ENCODE measurements around the gene SLC12A9. TPM values are rescaled to one million over a fixed set of nuclear protein-coding genes. Genes with fewer than 3 reads are reported as not detected.

The SLC12A9 gene
- total and polyA plus RNA-seq, 2 of the 4 experiments (the other 2 are of a cell fraction), result 4.5 to 16.2 TPM

GRCh38 chr7:100886142-100886935 is 33.8 kb downstream of the SLC12A9 start (continued):
- no peak for TF ChIP-seq MAFK (IDR thresholded peaks at IDR 0.05; ENCODE audit: low read depth, low read length)

GRCh38 chr7:100886936-100887515 is 34.5 kb downstream of the SLC12A9 start:
- H2BK15ac ChIP-seq (ENCODE audit: low read depth, low read length), result no peak overlapping the region
- no peak overlapping the region for H4K91ac ChIP-seq (ENCODE audit: insufficient read depth, low read depth, low read length)
- dilution Hi-C loops (cut with HindIII; ENCODE audit: low sequenced_read_pairs, unreplicated experiment), result no loop called here
- no peak overlapping the region for H4K8ac ChIP-seq (ENCODE audit: low read depth in 2 of 2, low read length in 2 of 2)
- H3K9me3 ChIP-seq (ENCODE audit: control insufficient read depth, insufficient read depth, low read length), result no peaks in the 10 kb centered on the region
- H2AFZ ChIP-seq (replicated peaks; ENCODE audit: low read length, poor library complexity), result no peak overlapping the region
- no peak overlapping the region for H2BK120ac ChIP-seq (ENCODE audit: low read depth, low read length)
- WGBS, 2 experiments (ENCODE audit: extremely low coverage in 2 of 2, insufficient read length in 1 of 2), result 80% methylated on average over 13 of the region's 25 CpGs; no CpG with 5 or more reads in 1 of the 2 experiments
- H3K56ac ChIP-seq (ENCODE audit: extremely low read depth, insufficient read depth, low read length), result no peak overlapping the region
- peaks cover 63% of the 10 kb centered on the region for H3K36me3 ChIP-seq (ENCODE audit: control insufficient read depth, insufficient read depth, low read length)
- BruUV-seq (replicated peaks), result no TSS peak
- DNase-seq (no peak), ATAC-seq (ENCODE audit: low read depth) (no peak)
- no peak overlapping the region for H3K9ac ChIP-seq (ENCODE audit: low read depth, low read length)
- ChIA-PET POLR2A (ENCODE audit: unreplicated experiment) (interaction anchor here (0.9 to 1.4 kb wide), 2 partner anchors 11 to 12 kb away, joined by 3 to 4 read pairs; partner anchors contain the start of gene SRRT), CTCF (no interaction called here)
- intact Hi-C loops (cut with micrococcal nuclease), result no loop called here
- no peak overlapping the region for H3K4me2 ChIP-seq (ENCODE audit: low read depth, low read length)
- H2AK5ac ChIP-seq (ENCODE audit: low read depth, low read length), result no peak overlapping the region
- H3K9me1 ChIP-seq (ENCODE audit: insufficient read depth, low read length), result peaks cover 3% of the 10 kb centered on the region; the same call in 1 of the 2 replicates
- no peaks in the 10 kb centered on the region for H3K27me3 ChIP-seq (ENCODE audit: control insufficient read depth, insufficient read depth, low read length)
- no peak overlapping the region for H2BK20ac ChIP-seq (ENCODE audit: low read depth, low read length)
- no peak overlapping the region for H3K14ac ChIP-seq (replicated peaks; ENCODE audit: low read depth, low read length)
- H3K4me3 ChIP-seq (ENCODE audit: insufficient read depth, low read depth, low read length), result no peak overlapping the region
- H3K4ac ChIP-seq (ENCODE audit: low read depth, low read length), result no peak overlapping the region
- H3K18ac ChIP-seq (ENCODE audit: low read depth, low read length), result no peak overlapping the region
- TF ChIP-seq RFX5 (IDR thresholded peaks at IDR 0.05; ENCODE audit: low read depth, low read length) (no peak), BHLHE40 (IDR thresholded peaks at IDR 0.05; ENCODE audit: low read depth, low read length) (no peak), MXI1 (IDR thresholded peaks at IDR 0.05; ENCODE audit: borderline replicate concordance, low read depth, low read length) (no peak), FOS (IDR thresholded peaks at IDR 0.05; ENCODE audit: low read depth, low read length) (no peak), RCOR1 (IDR thresholded peaks at IDR 0.05; ENCODE audit: insufficient replicate concordance, low read length) (no peak), NFE2L2 (IDR thresholded peaks at IDR 0.05; ENCODE audit: low read depth, low read length) (no peak), ELK1 (IDR thresholded peaks at IDR 0.05; ENCODE audit: borderline replicate concordance, low read depth, low read length) (no peak), CEBPB (IDR thresholded peaks at IDR 0.05; ENCODE audit: low read depth, low read length) (no peak), SMC3 (IDR thresholded peaks at IDR 0.05; ENCODE audit: low read depth, low read length) (no peak), RAD21 (IDR thresholded peaks at IDR 0.05; ENCODE audit: low read length) (no peak), CTCF (conservative IDR thresholded peaks at IDR 0.05; ENCODE audit: low read depth, low read length) (no peak)
- no peak overlapping the region for H2AK9ac ChIP-seq (replicated peaks; ENCODE audit: low read depth, low read length, poor library complexity)
- H3K23ac ChIP-seq (ENCODE audit: low read depth, low read length), result no peak overlapping the region
- no peak overlapping the region for H4K5ac ChIP-seq (ENCODE audit: low read depth, low read length)
- H3K79me1 ChIP-seq (ENCODE audit: low read depth in 1 of 2, low read length in 2 of 2), result peaks cover 28 to 58% of the 10 kb centered on the region in 2 experiments
- peaks cover 15% of the 10 kb centered on the region; the same call in 1 of the 2 replicates for H4K20me1 ChIP-seq (ENCODE audit: insufficient read depth, low read length)
- H3K27ac ChIP-seq (ENCODE audit: insufficient read depth, low read length), result no peak overlapping the region
- peaks cover 16% of the 10 kb centered on the region for H3K4me1 ChIP-seq (ENCODE audit: control insufficient read depth, insufficient read depth, low read length)
- no peak overlapping the region for H2BK5ac ChIP-seq (ENCODE audit: low read depth, low read length, poor library complexity, severe bottlenecking)
- in situ Hi-C loops (cut with MboI; ENCODE audit: low sequenced_read_pairs), result no loop called here

Measured in IMR-90 (cell line).